H1 (cell line): ENCODE results near the gene RFX3. TPM values are rescaled to one million over a fixed set of nuclear protein-coding genes. Genes with fewer than 3 reads are reported as not detected.

Experiments
- CTCF ChIA-PET: fragments of 300-600 bp; sonication (Branson Sonifier 250); formaldehyde crosslinking; loops from one replicate; lab custom pipeline; 2021; ENCODE audit not compliant: partially characterized antibody; lab: Charles Lee
- POLR2A ChIA-PET: fragments of 300-600 bp; sonication (Branson Sonifier 250); formaldehyde crosslinking; loops from one replicate; lab custom pipeline; 2021; ENCODE audit warnings: inconsistent platforms; ENCODE audit not compliant: partially characterized antibody; lab: Charles Lee
- DNase-seq, 2 experiments: peaks; one replicate each; pipeline versions ENCODE4 v3.0.0 to v3.0.0-alpha.2; 2010 to 2022; ENCODE audit warnings: low spot score in 2 of 2, low read depth in 1 of 2, mixed read lengths in 1 of 2
- FAIRE-seq: peaks from 2 replicates; lab custom pipeline; 2011; peaks lifted over from hg19 to GRCh38; lab: Jason Lieb, UNC
- H2AFZ ChIP-seq: 2 replicates; pipeline ENCODE4 v1.8.1; 2012; ENCODE audit warnings: low read length, inconsistent platforms
- H2AK5ac ChIP-seq: 2 replicates; pipeline ENCODE4 v1.6.1; 2013; ENCODE audit warnings: low read depth, low read length
- H2BK120ac ChIP-seq: replicated peaks from 2 replicates; pipeline ENCODE3; 2013; ENCODE audit warnings: low read depth, low read length, inconsistent platforms
- H2BK12ac ChIP-seq: 2 replicates; pipeline ENCODE4 v1.6.1; 2013; ENCODE audit warnings: low read depth, low read length
- H2BK15ac ChIP-seq: 2 replicates; pipeline ENCODE4 v1.6.1; 2013; ENCODE audit warnings: low read length
- H2BK20ac ChIP-seq: 2 replicates; pipeline ENCODE4 v1.6.1; 2013; ENCODE audit warnings: low read length
- H2BK5ac ChIP-seq: 2 replicates; pipeline ENCODE4 v1.6.1; 2013; ENCODE audit warnings: low read depth, low read length
- H3K14ac ChIP-seq: 2 replicates; pipeline ENCODE4 v1.6.1; 2013; ENCODE audit warnings: inconsistent platforms; ENCODE audit not compliant: insufficient read length
- H3K18ac ChIP-seq: 2 replicates; pipeline ENCODE4 v1.6.1; 2013; ENCODE audit warnings: low read length; ENCODE audit errors: extremely low read depth
- H3K23ac ChIP-seq: 2 replicates; pipeline ENCODE4 v1.6.1; 2013; ENCODE audit warnings: inconsistent platforms; ENCODE audit not compliant: insufficient read length
- H3K23me2 ChIP-seq: 2 replicates; pipeline ENCODE4 v1.6.1; 2013; ENCODE audit warnings: low read depth, low read length
- H3K27ac ChIP-seq: 2 replicates; pipeline ENCODE4 v1.6.1; 2011; ENCODE audit warnings: low read depth, low read length, inconsistent platforms
- H3K27me3 ChIP-seq, 4 experiments: replicated peaks in 1 of 4; 1 replicate in 1 of 4; 2 replicates in 3 of 4; pipeline versions ENCODE4 v1.6.1 to v1.8.1; 2011 to 2013; ENCODE audit warnings: low read length in 3 of 4, mild to moderate bottlenecking in 3 of 4, inconsistent platforms in 2 of 4, mixed read lengths in 2 of 4, moderate library complexity in 1 of 4; ENCODE audit not compliant: control insufficient read depth in 3 of 4, insufficient read depth in 3 of 4; ENCODE audit errors: extremely low read depth in 1 of 4
- H3K36me3 ChIP-seq, 4 experiments: 2 replicates each; pipeline versions ENCODE4 v1.6.1 to v1.8.1; 2011 to 2013; ENCODE audit warnings: mild to moderate bottlenecking in 4 of 4, low read length in 3 of 4, moderate library complexity in 2 of 4, control low read depth in 1 of 4, inconsistent platforms in 1 of 4; ENCODE audit not compliant: insufficient read depth in 4 of 4, control insufficient read depth in 2 of 4
- H3K4ac ChIP-seq: replicated peaks from 2 replicates; pipeline ENCODE3; 2013; ENCODE audit warnings: low read length, low read depth, mixed read lengths, inconsistent platforms; ENCODE audit not compliant: insufficient read length
- H3K4me1 ChIP-seq, 4 experiments: replicated peaks in 1 of 4; 1 replicate in 1 of 4; 2 replicates in 3 of 4; pipeline versions ENCODE4 v1.6.1 to v1.8.1; 2011 to 2013; ENCODE audit warnings: low read length in 3 of 4, inconsistent platforms in 2 of 4, mixed read lengths in 1 of 4; ENCODE audit not compliant: insufficient read depth in 4 of 4, control insufficient read depth in 3 of 4
- H3K4me2 ChIP-seq, 2 experiments: 2 replicates each; pipeline versions ENCODE4 v1.6.1 to v1.8.1; 2011 to 2013; ENCODE audit warnings: low read depth in 2 of 2, low read length in 2 of 2, control low read depth in 1 of 2, inconsistent platforms in 1 of 2, mild to moderate bottlenecking in 1 of 2; ENCODE audit not compliant: insufficient read depth in 1 of 2
- H3K4me3 ChIP-seq, 4 experiments: fragments of 200-600, 300-600 bp in 1 of 4; sonication (generic), shearing (Covaris generic), sonication (Bioruptor Twin) in 1 of 4; 2 replicates each; pipeline versions ENCODE4 v1.5.1 to v1.8.1; 2011 to 2016; ENCODE audit warnings: low read length in 4 of 4, low read depth in 3 of 4, control low read depth in 2 of 4, inconsistent platforms in 2 of 4, mild to moderate bottlenecking in 2 of 4, mixed read lengths in 1 of 4, moderate library complexity in 1 of 4; ENCODE audit not compliant: insufficient read depth in 2 of 4; ENCODE audit errors: extremely low read depth in 1 of 4
- H3K56ac ChIP-seq: replicated peaks from 2 replicates; pipeline ENCODE3; 2013; ENCODE audit warnings: low read depth, mild to moderate bottlenecking, mixed read lengths, low read length, inconsistent platforms; ENCODE audit not compliant: insufficient read length
- H3K79me1 ChIP-seq: 2 replicates; pipeline ENCODE4 v1.6.1; 2013; ENCODE audit warnings: low read depth, low read length, control low read depth
- H3K79me2 ChIP-seq, 2 experiments: 2 replicates each; pipeline versions ENCODE4 v1.6.1 to v1.8.1; 2012 to 2013; ENCODE audit warnings: low read length in 2 of 2, mild to moderate bottlenecking in 2 of 2, inconsistent platforms in 1 of 2; ENCODE audit not compliant: insufficient read depth in 2 of 2, control insufficient read depth in 1 of 2
- H3K9ac ChIP-seq, 4 experiments: replicated peaks in 1 of 4; 1 replicate in 1 of 4; 2 replicates in 3 of 4; pipeline versions ENCODE4 v1.6.1 to v1.8.1; 2011 to 2013; ENCODE audit warnings: low read depth in 3 of 4, low read length in 3 of 4, control low read depth in 2 of 4, mild to moderate bottlenecking in 2 of 4, moderate library complexity in 2 of 4, inconsistent platforms in 1 of 4; ENCODE audit errors: extremely low read depth in 1 of 4
- H3K9me3 ChIP-seq, 2 experiments: 2 replicates each; pipeline versions ENCODE4 v1.6.1 to v1.8.1; 2012 to 2013; ENCODE audit warnings: mild to moderate bottlenecking in 2 of 2, moderate library complexity in 2 of 2, control low read depth in 1 of 2, inconsistent platforms in 1 of 2, low read depth in 1 of 2, low read length in 1 of 2, mixed read lengths in 1 of 2; ENCODE audit not compliant: insufficient read depth in 2 of 2
- H4K20me1 ChIP-seq, 2 experiments: replicated peaks in 1 of 2; 2 replicates each; pipeline versions ENCODE3 to v1.8.1; 2011 to 2013; ENCODE audit warnings: inconsistent platforms in 2 of 2, low read length in 2 of 2, mild to moderate bottlenecking in 1 of 2; ENCODE audit not compliant: insufficient read depth in 2 of 2, control insufficient read depth in 1 of 2
- H4K5ac ChIP-seq: 2 replicates; pipeline ENCODE4 v1.6.1; 2013; ENCODE audit warnings: low read length, low read depth, mixed read lengths, inconsistent platforms; ENCODE audit not compliant: insufficient read length
- H4K8ac ChIP-seq: 2 replicates; pipeline ENCODE4 v1.8.0; 2013; ENCODE audit warnings: mild to moderate bottlenecking, moderate library complexity, low read length, inconsistent platforms; ENCODE audit not compliant: insufficient read depth; ENCODE audit errors: extremely low read depth
- H4K91ac ChIP-seq: replicated peaks from 2 replicates; pipeline ENCODE3; 2013; ENCODE audit warnings: low read length, mixed read lengths, inconsistent platforms; ENCODE audit not compliant: insufficient read length
- SRF ChIP-seq: IDR thresholded peaks from 2 replicates; pipeline ENCODE4 v1.6.1; 2011; ENCODE audit warnings: mild to moderate bottlenecking, low read depth, low read length, moderate library complexity
- TCF12 ChIP-seq: IDR thresholded peaks from 2 replicates; pipeline ENCODE4 v1.6.1; 2011; ENCODE audit warnings: low read depth, mild to moderate bottlenecking, low read length
- polyA plus RNA-seq, 7 experiments: library from polyadenylated mRNA; depleted of rRNA in 3 of 7; stranded (reverse) in 5 of 7; unstranded in 2 of 7; fragments of >200 nt in 5 of 7; fragments of 200-250 nt in 2 of 7; gene quantifications; 1 replicate in 5 of 7; 2 replicates in 1 of 7; 4 replicates in 1 of 7; pipeline versions ENCODE4 v1.2.1 to v1.2.3, GENCODE V29; 2011 to 2013; ENCODE audit warnings: missing spikeins in 2 of 7, mixed read lengths in 2 of 7
- total RNA-seq: library from RNA; stranded (reverse); fragmentation: NEBNext Ultra II Directional; extraction: Animal tissue kit (Norgen Biotek cat#: 25700); gene quantifications from 2 replicates; pipeline ENCODE4 v1.2.1, GENCODE V29; 2021

RFX3 gene
- total and polyA plus RNA-seq, 2 of the 8 experiments (the other 6 are each of a cell fraction or from before 2014, with no cell fraction given) = 4.9 to 22.6 TPM

DNA sequence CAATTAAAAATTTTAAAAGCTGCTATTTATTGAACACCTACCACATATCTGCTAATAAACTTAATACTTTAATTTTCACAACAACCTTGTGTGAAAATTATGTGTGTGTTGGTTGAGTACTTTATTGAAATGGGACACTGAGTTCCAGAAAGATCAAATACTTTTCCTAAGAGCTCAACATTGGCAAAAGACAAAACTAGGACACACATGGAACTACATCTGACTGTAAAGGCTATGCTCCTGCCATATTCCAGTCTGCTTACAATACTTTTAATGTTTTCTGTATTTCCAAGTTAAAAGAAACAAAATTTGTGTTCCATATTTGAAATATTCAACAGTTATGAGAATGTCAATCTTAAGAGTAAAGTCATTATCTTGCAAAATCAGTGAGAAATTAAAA is 111.8 kb downstream of the RFX3 start:
- H2AFZ ChIP-seq = no peak overlapping the region
- H3K56ac ChIP-seq = no peak overlapping the region
- FAIRE-seq = no peak
- H3K79me2 ChIP-seq = no peaks in the 10 kb centered on the region
- H2BK20ac ChIP-seq = no peak overlapping the region
- H4K5ac ChIP-seq = no peak overlapping the region
- H3K4me3 ChIP-seq = no peak overlapping the region
- H3K4me1 ChIP-seq = no peaks in the 10 kb centered on the region
- H3K9me3 ChIP-seq = no peaks in the 10 kb centered on the region
- no peaks in the 10 kb centered on the region for H3K23me2 ChIP-seq
- no peaks in the 10 kb centered on the region for H3K79me1 ChIP-seq
- H2BK15ac ChIP-seq = no peak overlapping the region
- H2BK120ac ChIP-seq = no peak overlapping the region
- H3K27me3 ChIP-seq = no peaks in the 10 kb centered on the region
- no peak overlapping the region for H2BK5ac ChIP-seq
- H2AK5ac ChIP-seq = no peak overlapping the region
- no peak overlapping the region for H3K14ac ChIP-seq
- ChIA-PET CTCF (interaction anchor here (0.6 to 4.5 kb wide), 2 partner anchors 27 to 1267 kb away, joined by 3 to 17 read pairs; no protein-coding TSS in a partner anchor), POLR2A (no interaction called here)
- H3K4me2 ChIP-seq = no peak overlapping the region
- no peak for DNase-seq
- no peak overlapping the region for H2BK12ac ChIP-seq
- no peak overlapping the region for H3K18ac ChIP-seq
- H3K27ac ChIP-seq = no peak overlapping the region
- no peak overlapping the region for H4K8ac ChIP-seq
- no peak overlapping the region for H3K23ac ChIP-seq
- no peaks in the 10 kb centered on the region for H3K36me3 ChIP-seq
- no peak overlapping the region for H3K9ac ChIP-seq
- H4K91ac ChIP-seq = no peak overlapping the region
- no peak overlapping the region for H3K4ac ChIP-seq
- no peaks in the 10 kb centered on the region for H4K20me1 ChIP-seq
- no peak for TF ChIP-seq SRF
- TF ChIP-seq TCF12 = no peak
